HEK293 (cell line): ENCODE results near the gene ARFRP1.

ENCODE experiments used
- BCL11A ChIP-seq: fragments of 450-650 bp; formaldehyde crosslinking; IDR thresholded peaks from 2 replicates; pipeline ENCODE4 v1.5.1; 2016; ENCODE audit warnings: low read depth, missing biosample characterization, missing genetic modification characterization
- GLI4 ChIP-seq: fragments of 450-650 bp; formaldehyde crosslinking; IDR thresholded peaks from 2 replicates; pipeline ENCODE4 v1.5.1; 2016; ENCODE audit warnings: missing biosample characterization, missing genetic modification characterization
- GLIS1 ChIP-seq: fragments of 450-650 bp; formaldehyde crosslinking; IDR thresholded peaks from 2 replicates; pipeline ENCODE4 v1.5.1; 2016; ENCODE audit warnings: missing biosample characterization, missing genetic modification characterization
- KLF1 ChIP-seq: fragments of 450-650 bp; formaldehyde crosslinking; IDR thresholded peaks from 2 replicates; pipeline ENCODE4 v1.5.1; 2016; ENCODE audit warnings: missing biosample characterization, missing genetic modification characterization
- REPIN1 ChIP-seq: fragments of 450-650 bp; formaldehyde crosslinking; IDR thresholded peaks from 2 replicates; pipeline ENCODE4 v1.5.1; 2017; ENCODE audit warnings: missing biosample characterization, missing genetic modification characterization, low read depth
- SALL2 ChIP-seq: fragments of 450-650 bp; formaldehyde crosslinking; IDR thresholded peaks from 2 replicates; pipeline ENCODE4 v1.5.0; 2017; ENCODE audit warnings: missing biosample characterization, mild to moderate bottlenecking, missing genetic modification characterization, borderline replicate concordance
- SETDB1 ChIP-seq: IDR thresholded peaks from one replicate; pipeline ENCODE4 v1.6.1; 2017; ENCODE audit warnings: mild to moderate bottlenecking, low read length, moderate library complexity, mixed read lengths; ENCODE audit not compliant: insufficient read length
- SP3 ChIP-seq: fragments of 450-650 bp; formaldehyde crosslinking; IDR thresholded peaks from 2 replicates; pipeline ENCODE4 v1.5.1; 2016; ENCODE audit warnings: missing biosample characterization, missing genetic modification characterization
- TRIM28 ChIP-seq: IDR thresholded peaks from 2 replicates; pipeline ENCODE4 v1.6.1; 2011; ENCODE audit warnings: low read length, control low read depth, borderline replicate concordance
- YY2 ChIP-seq: fragments of 450-650 bp; formaldehyde crosslinking; IDR thresholded peaks from 2 replicates; pipeline ENCODE4 v1.5.1; 2016; ENCODE audit warnings: missing biosample characterization, missing genetic modification characterization
- ZBTB20 ChIP-seq: fragments of 450-650 bp; formaldehyde crosslinking; IDR thresholded peaks from 2 replicates; pipeline ENCODE4 v1.5.1; 2016; ENCODE audit warnings: missing biosample characterization, missing genetic modification characterization
- ZEB2 ChIP-seq: fragments of 450-650 bp; formaldehyde crosslinking; IDR thresholded peaks from 2 replicates; pipeline ENCODE4 v1.5.1; 2016; ENCODE audit warnings: missing biosample characterization, missing genetic modification characterization
- ZFP69B ChIP-seq: fragments of 450-650 bp; formaldehyde crosslinking; IDR thresholded peaks from 2 replicates; pipeline ENCODE4 v1.5.1; 2016; ENCODE audit warnings: missing biosample characterization, missing genetic modification characterization
- ZNF202 ChIP-seq: fragments of 450-650 bp; formaldehyde crosslinking; IDR thresholded peaks from 2 replicates; pipeline ENCODE4 v1.5.1; 2016; ENCODE audit warnings: missing biosample characterization, missing genetic modification characterization, borderline replicate concordance
- ZNF274 ChIP-seq, 2 experiments: fragments of 200-500 bp in 1 of 2; fragments of 450-650 bp in 1 of 2; sonication (Bioruptor generic) in 1 of 2; formaldehyde crosslinking in 1 of 2; IDR thresholded peaks; 2 replicates each; pipeline versions ENCODE4 v1.5.1 to v1.6.1; 2014 to 2016; ENCODE audit warnings: borderline replicate concordance in 1 of 2, inconsistent platforms in 1 of 2, low read length in 1 of 2, missing biosample characterization in 1 of 2, missing genetic modification characterization in 1 of 2
- ZNF362 ChIP-seq: fragments of 450-650 bp; formaldehyde crosslinking; IDR thresholded peaks from 2 replicates; pipeline ENCODE4 v1.5.1; 2016; ENCODE audit warnings: missing biosample characterization, missing genetic modification characterization
- ZNF366 ChIP-seq: fragments of 450-650 bp; formaldehyde crosslinking; conservative IDR thresholded peaks from 2 replicates; pipeline ENCODE4 v1.5.1; 2016; ENCODE audit warnings: missing biosample characterization, missing genetic modification characterization
- ZNF544 ChIP-seq: fragments of 450-650 bp; formaldehyde crosslinking; IDR thresholded peaks from 2 replicates; pipeline ENCODE4 v1.5.0; 2017; ENCODE audit warnings: missing biosample characterization, missing genetic modification characterization
- ZNF548 ChIP-seq: fragments of 450-650 bp; formaldehyde crosslinking; IDR thresholded peaks from 2 replicates; pipeline ENCODE4 v1.5.1; 2016; ENCODE audit warnings: missing biosample characterization, missing genetic modification characterization
- ZNF664 ChIP-seq: fragments of 450-650 bp; formaldehyde crosslinking; IDR thresholded peaks from 2 replicates; pipeline ENCODE4 v1.5.1; 2016; ENCODE audit warnings: missing biosample characterization, missing genetic modification characterization
- ZNF768 ChIP-seq: fragments of 450-650 bp; formaldehyde crosslinking; IDR thresholded peaks from 2 replicates; pipeline ENCODE4 v1.5.1; 2018; ENCODE audit warnings: missing biosample characterization, mild to moderate bottlenecking, missing genetic modification characterization
- ZNF776 ChIP-seq: fragments of 450-650 bp; formaldehyde crosslinking; IDR thresholded peaks from 2 replicates; pipeline ENCODE4 v1.5.0; 2017; ENCODE audit warnings: missing biosample characterization, missing genetic modification characterization, borderline replicate concordance
- ZNF792 ChIP-seq: fragments of 450-650 bp; formaldehyde crosslinking; IDR thresholded peaks from 2 replicates; pipeline ENCODE4 v1.5.1; 2016; ENCODE audit warnings: missing biosample characterization, missing genetic modification characterization
- TF ChIP-seq, protein P1 (sequence below): fragments of 450-650 bp; formaldehyde crosslinking; IDR thresholded peaks from 2 replicates; pipeline ENCODE4 v1.5.1; 2016; ENCODE audit warnings: missing biosample characterization, missing genetic modification characterization
- TF ChIP-seq, protein P2 (sequence below): fragments of 450-650 bp; formaldehyde crosslinking; IDR thresholded peaks from 2 replicates; pipeline ENCODE4 v1.5.1; 2016; ENCODE audit warnings: missing biosample characterization, missing genetic modification characterization, borderline replicate concordance
- TF ChIP-seq, protein P3 (sequence below): fragments of 450-650 bp; formaldehyde crosslinking; IDR thresholded peaks from 2 replicates; pipeline ENCODE4 v1.5.1; 2016; ENCODE audit warnings: missing biosample characterization, missing genetic modification characterization
- TF ChIP-seq, protein P4 (sequence below): fragments of 450-650 bp; formaldehyde crosslinking; IDR thresholded peaks from 2 replicates; pipeline ENCODE4 v1.5.1; 2017; ENCODE audit warnings: missing biosample characterization, missing genetic modification characterization
- TF ChIP-seq, protein P5 (sequence below): fragments of 450-650 bp; formaldehyde crosslinking; IDR thresholded peaks from 2 replicates; pipeline ENCODE4 v1.5.1; 2016; ENCODE audit warnings: missing biosample characterization, missing genetic modification characterization

ARFRP1 gene

DNA sequence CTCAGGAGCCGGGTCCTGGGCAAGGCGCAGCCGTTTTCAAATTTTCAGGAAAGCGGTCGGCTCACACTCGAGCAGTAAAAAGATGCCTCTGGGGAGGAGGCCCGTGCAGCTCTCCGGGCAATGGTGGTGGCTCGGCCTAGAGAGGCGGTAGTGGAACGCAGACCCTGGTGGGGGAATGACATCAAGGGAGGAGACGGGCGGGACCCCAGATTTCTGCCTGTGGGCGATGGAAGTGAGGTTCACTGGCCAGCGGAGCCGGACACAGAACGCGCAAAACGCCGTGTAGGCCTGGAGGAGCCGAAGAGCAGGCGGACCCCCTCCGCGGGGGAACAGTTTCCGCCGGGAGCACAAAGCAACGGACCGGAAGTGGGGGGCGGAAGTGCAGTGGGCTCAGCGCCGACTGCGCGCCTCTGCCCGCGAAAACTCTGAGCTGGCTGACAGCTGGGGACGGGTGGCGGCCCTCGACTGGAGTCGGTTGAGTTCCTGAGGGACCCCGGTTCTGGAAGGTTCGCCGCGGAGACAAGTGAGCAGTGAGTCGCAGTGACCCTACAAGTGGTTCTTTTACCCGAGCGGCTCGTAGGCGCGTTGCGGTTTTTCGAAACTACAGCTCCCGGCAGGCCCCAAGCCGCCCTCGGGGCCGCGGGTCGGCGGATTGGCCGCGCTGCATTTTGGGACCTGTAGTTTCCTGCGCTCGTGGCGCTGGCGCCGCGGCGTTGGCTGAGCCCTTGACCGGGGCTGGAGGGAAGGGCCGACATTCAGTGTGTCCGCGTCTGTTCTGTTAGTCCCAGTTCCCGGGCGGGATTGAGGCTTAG is 49.6 kb downstream of the ARFRP1 start, which contains the start of gene RTEL1 (continued):
- TF ChIP-seq SETDB1 (no peak), ZNF548 (tag by site-specific recombination) (no peak), TRIM28 (no peak), ZNF544 (tag by site-specific recombination) (no peak), SP3 (tag by site-specific recombination) (peak; percentile 77), REPIN1 (tag by site-specific recombination) (peak; percentile 96; the same call in 1 of the 2 replicates), SALL2 (tag by site-specific recombination) (no peak), ZNF366 (tag by site-specific recombination) (no peak), ZNF768 (no peak), ZBTB20 (tag by site-specific recombination) (peak; percentile 99; the same call in 1 of the 2 replicates), ZNF792 (tag by site-specific recombination) (no peak), ZNF362 (tag by site-specific recombination) (no peak), ZNF776 (tag by site-specific recombination) (no peak), ZNF274 (IDR thresholded peaks at IDR 0.05; ENCODE audit: low read length) (no peak), ZNF274 (tag by site-specific recombination; IDR thresholded peaks at IDR 0.05; ENCODE audit: borderline replicate concordance) (no peak), GLIS1 (tag by site-specific recombination) (peak; percentile 4), ZEB2 (tag by site-specific recombination) (no peak), BCL11A (tag by site-specific recombination) (peak; percentile 60; the same call in 1 of the 2 replicates), ZFP69B (tag by site-specific recombination) (peak; percentile 91), YY2 (peak; percentile 94), GLI4 (tag by site-specific recombination) (no peak; the same call in 1 of the 2 replicates), KLF1 (tag by site-specific recombination) (peak; percentile 49), ZNF202 (tag by site-specific recombination) (no peak), ZNF664 (peak; percentile 59; the same call in 1 of the 2 replicates)
- TF ChIP-seq, protein P1, sequence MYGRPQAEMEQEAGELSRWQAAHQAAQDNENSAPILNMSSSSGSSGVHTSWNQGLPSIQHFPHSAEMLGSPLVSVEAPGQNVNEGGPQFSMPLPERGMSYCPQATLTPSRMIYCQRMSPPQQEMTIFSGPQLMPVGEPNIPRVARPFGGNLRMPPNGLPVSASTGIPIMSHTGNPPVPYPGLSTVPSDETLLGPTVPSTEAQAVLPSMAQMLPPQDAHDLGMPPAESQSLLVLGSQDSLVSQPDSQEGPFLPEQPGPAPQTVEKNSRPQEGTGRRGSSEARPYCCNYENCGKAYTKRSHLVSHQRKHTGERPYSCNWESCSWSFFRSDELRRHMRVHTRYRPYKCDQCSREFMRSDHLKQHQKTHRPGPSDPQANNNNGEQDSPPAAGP (tag by site-specific recombination): peak; percentile 98
- TF ChIP-seq, protein P2, sequence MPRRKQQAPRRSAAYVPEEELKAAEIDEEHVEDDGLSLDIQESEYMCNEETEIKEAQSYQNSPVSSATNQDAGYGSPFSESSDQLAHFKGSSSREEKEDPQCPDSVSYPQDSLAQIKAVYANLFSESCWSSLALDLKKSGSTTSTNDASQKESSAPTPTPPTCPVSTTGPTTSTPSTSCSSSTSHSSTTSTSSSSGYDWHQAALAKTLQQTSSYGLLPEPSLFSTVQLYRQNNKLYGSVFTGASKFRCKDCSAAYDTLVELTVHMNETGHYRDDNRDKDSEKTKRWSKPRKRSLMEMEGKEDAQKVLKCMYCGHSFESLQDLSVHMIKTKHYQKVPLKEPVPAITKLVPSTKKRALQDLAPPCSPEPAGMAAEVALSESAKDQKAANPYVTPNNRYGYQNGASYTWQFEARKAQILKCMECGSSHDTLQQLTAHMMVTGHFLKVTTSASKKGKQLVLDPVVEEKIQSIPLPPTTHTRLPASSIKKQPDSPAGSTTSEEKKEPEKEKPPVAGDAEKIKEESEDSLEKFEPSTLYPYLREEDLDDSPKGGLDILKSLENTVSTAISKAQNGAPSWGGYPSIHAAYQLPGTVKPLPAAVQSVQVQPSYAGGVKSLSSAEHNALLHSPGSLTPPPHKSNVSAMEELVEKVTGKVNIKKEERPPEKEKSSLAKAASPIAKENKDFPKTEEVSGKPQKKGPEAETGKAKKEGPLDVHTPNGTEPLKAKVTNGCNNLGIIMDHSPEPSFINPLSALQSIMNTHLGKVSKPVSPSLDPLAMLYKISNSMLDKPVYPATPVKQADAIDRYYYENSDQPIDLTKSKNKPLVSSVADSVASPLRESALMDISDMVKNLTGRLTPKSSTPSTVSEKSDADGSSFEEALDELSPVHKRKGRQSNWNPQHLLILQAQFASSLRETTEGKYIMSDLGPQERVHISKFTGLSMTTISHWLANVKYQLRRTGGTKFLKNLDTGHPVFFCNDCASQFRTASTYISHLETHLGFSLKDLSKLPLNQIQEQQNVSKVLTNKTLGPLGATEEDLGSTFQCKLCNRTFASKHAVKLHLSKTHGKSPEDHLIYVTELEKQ (tag by site-specific recombination): peak; percentile 77; the same call in 1 of the 2 replicates
- TF ChIP-seq, protein P3, sequence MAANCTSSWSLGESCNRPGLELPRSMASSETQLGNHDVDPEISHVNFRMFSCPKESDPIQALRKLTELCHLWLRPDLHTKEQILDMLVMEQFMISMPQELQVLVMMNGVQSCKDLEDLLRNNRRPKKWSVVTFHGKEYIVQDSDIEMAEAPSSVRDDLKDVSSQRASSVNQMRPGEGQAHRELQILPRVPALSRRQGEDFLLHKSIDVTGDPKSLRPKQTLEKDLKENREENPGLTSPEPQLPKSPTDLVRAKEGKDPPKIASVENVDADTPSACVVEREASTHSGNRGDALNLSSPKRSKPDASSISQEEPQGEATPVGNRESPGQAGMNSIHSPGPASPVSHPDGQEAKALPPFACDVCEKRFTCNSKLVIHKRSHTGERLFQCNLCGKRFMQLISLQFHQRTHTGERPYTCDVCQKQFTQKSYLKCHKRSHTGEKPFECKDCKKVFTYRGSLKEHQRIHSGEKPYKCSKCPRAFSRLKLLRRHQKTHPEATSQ (tag by site-specific recombination): peak; percentile 95
- TF ChIP-seq, protein P4, sequence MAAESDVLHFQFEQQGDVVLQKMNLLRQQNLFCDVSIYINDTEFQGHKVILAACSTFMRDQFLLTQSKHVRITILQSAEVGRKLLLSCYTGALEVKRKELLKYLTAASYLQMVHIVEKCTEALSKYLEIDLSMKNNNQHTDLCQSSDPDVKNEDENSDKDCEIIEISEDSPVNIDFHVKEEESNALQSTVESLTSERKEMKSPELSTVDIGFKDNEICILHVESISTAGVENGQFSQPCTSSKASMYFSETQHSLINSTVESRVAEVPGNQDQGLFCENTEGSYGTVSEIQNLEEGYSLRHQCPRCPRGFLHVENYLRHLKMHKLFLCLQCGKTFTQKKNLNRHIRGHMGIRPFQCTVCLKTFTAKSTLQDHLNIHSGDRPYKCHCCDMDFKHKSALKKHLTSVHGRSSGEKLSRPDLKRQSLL: peak; percentile 36; the same call in 1 of the 2 replicates
- TF ChIP-seq, protein P5, sequence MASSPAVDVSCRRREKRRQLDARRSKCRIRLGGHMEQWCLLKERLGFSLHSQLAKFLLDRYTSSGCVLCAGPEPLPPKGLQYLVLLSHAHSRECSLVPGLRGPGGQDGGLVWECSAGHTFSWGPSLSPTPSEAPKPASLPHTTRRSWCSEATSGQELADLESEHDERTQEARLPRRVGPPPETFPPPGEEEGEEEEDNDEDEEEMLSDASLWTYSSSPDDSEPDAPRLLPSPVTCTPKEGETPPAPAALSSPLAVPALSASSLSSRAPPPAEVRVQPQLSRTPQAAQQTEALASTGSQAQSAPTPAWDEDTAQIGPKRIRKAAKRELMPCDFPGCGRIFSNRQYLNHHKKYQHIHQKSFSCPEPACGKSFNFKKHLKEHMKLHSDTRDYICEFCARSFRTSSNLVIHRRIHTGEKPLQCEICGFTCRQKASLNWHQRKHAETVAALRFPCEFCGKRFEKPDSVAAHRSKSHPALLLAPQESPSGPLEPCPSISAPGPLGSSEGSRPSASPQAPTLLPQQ (tag by site-specific recombination): peak; percentile 87
